Spleen (tissue), 11 donors: ENCODE measurements around the gene NXN. TPM values are rescaled to one million over a fixed set of nuclear protein-coding genes. Genes with fewer than 3 reads are reported as not detected.

ENCODE experiments used
- DNase-seq: peaks from one replicate; pipeline ENCODE4 v3.0.0-alpha.2; 2020
- H3K27ac ChIP-seq, 8 donors: fragments of 200-600 bp; sonication (generic) in 7 of 8; 1 replicate in 4 of 8; 2 replicates in 4 of 8; pipeline versions ENCODE4 v1.5.0 to v1.8.0; 2016 to 2021; ENCODE audit warnings: inconsistent platforms in 4 of 8, mild to moderate bottlenecking in 4 of 8, moderate library complexity in 1 of 8
- H3K27me3 ChIP-seq, 7 donors: fragments of 200-600 bp; sonication (generic) in 6 of 7; replicated peaks in 1 of 7; 1 replicate in 4 of 7; 2 replicates in 3 of 7; pipeline versions ENCODE4 v1.5.0 to v1.8.0; 2016 to 2021; ENCODE audit warnings: inconsistent platforms in 3 of 7, mild to moderate bottlenecking in 1 of 7
- H3K36me3 ChIP-seq, 6 donors: fragments of 200-600 bp; sonication (generic) in 5 of 6; 1 replicate in 4 of 6; 2 replicates in 2 of 6; pipeline versions ENCODE4 v1.5.0 to v1.8.0; 2016 to 2021; ENCODE audit warnings: inconsistent platforms in 2 of 6
- H3K4me1 ChIP-seq, 6 donors: fragments of 200-600 bp; sonication (generic) in 5 of 6; 1 replicate in 3 of 6; 2 replicates in 3 of 6; pipeline versions ENCODE4 v1.5.0 to v1.8.0; 2016 to 2021; ENCODE audit warnings: inconsistent platforms in 3 of 6
- H3K4me3 ChIP-seq, 8 donors: fragments of 200-600 bp; sonication (generic) in 7 of 8; 1 replicate in 4 of 8; 2 replicates in 4 of 8; pipeline versions ENCODE4 v1.5.0 to v1.8.0; 2016 to 2021; ENCODE audit warnings: inconsistent platforms in 4 of 8, mild to moderate bottlenecking in 4 of 8, moderate library complexity in 2 of 8
- H3K9me3 ChIP-seq, 8 donors: fragments of 200-600 bp; sonication (generic) in 7 of 8; 1 replicate in 4 of 8; 2 replicates in 4 of 8; pipeline versions ENCODE4 v1.5.0 to v1.8.0; 2016 to 2021; ENCODE audit warnings: inconsistent platforms in 4 of 8
- POLR2A ChIP-seq, 3 donors: fragments of 450-650 bp; IDR thresholded peaks; one replicate each; pipeline ENCODE4 v1.5.1; 2017; ENCODE audit warnings: antibody characterized with exemption in 3 of 3, mild to moderate bottlenecking in 1 of 3
- POLR2AphosphoS5 ChIP-seq, 3 donors: sonication (generic); formaldehyde crosslinking; IDR thresholded peaks; one replicate each; pipeline ENCODE4 v1.5.1; 2017; ENCODE audit warnings: antibody characterized with exemption in 3 of 3
- WGBS, 5 donors: extraction: QIAGEN DNeasy Blood & Tissue Kit in 3 of 5; methylation state at CpG; one replicate each; pipeline versions ENCODE4 v1.1.5 to v1.1.7; 2013 to 2018; 5-methylcytosine and 5-hydroxymethylcytosine counted together
- intact Hi-C: fragments of 100-400 bp; cut with DNase I; formaldehyde crosslinking; loops from one replicate; pipeline ENCODE4 v1.15.0; 2023; ENCODE audit warnings: low total_unique reads
- polyA plus RNA-seq, 3 donors: library from polyadenylated mRNA; stranded (reverse); fragments of 200-250 nt; gene quantifications; one replicate each; pipeline ENCODE4 v1.2.1, GENCODE V29; 2013
- total RNA-seq, 7 donors: library from RNA; depleted of rRNA in 3 of 7; stranded (reverse); fragments of >200 nt in 3 of 7; fragmentation: NEBNext Ultra II Directional in 4 of 7; extraction: Animal tissue kit (Norgen Biotek cat#: 25700) in 4 of 7; gene quantifications; one replicate each; pipeline versions ENCODE4 v1.1.0 to v1.2.1, GENCODE V29; 2016 to 2021
- TF ChIP-seq, protein P1 (sequence below), 11 experiments: fragments of 200-600 bp in 7 of 11; fragments of 450-650 bp in 4 of 11; sonication (generic) in 4 of 11; IDR thresholded peaks in 8 of 11; conservative IDR thresholded peaks in 3 of 11; 1 replicate in 7 of 11; 2 replicates in 4 of 11; pipeline versions ENCODE4 v1.4.0 to v1.8.0; 2016 to 2021; ENCODE audit warnings: antibody characterized with exemption in 11 of 11, inconsistent platforms in 4 of 11, mild to moderate bottlenecking in 1 of 11
- donor health status: healthy with polysubstance abuse.
- donor health status: DM: no; HTN: no; CAD: no; lungs with moderate emphysema.
- donor health status: DM: no; HTN: no; CAD: no.
- donor health status: Bipolar disorder and iron deficiency.
- donor health status: healthy.
- donor health status: DM: no; HTN: no; CAD: no.
- donor health status: DM: yes; HTN: yes; CAD: no.

The NXN gene
- total and polyA plus RNA-seq, 10 donors = 3.9 to 21.4 (median 10.3) TPM

DNA sequence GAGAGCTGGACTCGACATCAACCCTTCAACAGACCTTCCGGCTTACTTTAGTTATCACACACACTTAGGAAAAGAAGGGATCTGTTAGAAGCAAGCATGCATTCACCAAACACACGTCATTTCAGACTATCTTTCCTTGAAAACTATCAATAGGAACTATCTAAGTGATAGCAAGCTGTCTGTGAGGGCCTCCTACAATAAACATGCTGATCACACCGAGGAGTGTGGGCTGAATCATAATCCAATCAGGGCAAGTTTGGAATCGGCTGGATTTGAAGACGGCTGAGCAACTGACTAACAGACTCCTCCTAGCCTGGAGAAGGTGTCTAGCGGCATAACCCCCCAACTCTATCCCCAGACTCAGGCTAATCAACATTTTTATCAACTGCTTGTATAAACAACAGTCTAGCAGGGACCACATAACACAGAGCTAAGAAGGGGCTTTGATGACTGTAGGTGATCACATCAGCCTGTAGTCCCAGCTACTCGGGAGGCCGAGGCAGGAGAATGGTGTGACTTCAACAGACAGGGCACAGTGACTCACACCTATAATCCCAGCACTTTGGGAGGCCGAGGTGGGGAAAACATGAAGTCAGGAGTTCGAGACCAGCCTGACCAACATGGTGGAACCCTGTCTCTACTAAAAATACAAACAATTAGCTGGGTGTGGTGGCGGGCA, 14.1 kb downstream of the NXN start:
- TF ChIP-seq POLR2AphosphoS5 (IDR thresholded peaks at IDR 0.05) (no peak), POLR2A (IDR thresholded peaks at IDR 0.05) (no peak)
- TF ChIP-seq, protein P1, sequence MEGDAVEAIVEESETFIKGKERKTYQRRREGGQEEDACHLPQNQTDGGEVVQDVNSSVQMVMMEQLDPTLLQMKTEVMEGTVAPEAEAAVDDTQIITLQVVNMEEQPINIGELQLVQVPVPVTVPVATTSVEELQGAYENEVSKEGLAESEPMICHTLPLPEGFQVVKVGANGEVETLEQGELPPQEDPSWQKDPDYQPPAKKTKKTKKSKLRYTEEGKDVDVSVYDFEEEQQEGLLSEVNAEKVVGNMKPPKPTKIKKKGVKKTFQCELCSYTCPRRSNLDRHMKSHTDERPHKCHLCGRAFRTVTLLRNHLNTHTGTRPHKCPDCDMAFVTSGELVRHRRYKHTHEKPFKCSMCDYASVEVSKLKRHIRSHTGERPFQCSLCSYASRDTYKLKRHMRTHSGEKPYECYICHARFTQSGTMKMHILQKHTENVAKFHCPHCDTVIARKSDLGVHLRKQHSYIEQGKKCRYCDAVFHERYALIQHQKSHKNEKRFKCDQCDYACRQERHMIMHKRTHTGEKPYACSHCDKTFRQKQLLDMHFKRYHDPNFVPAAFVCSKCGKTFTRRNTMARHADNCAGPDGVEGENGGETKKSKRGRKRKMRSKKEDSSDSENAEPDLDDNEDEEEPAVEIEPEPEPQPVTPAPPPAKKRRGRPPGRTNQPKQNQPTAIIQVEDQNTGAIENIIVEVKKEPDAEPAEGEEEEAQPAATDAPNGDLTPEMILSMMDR (IDR thresholded peaks at IDR 0.05 in 8 of 11, conservative IDR thresholded peaks at IDR 0.05 in 3 of 11) = no peak
- H3K9me3 ChIP-seq = no peaks in the 10 kb centered on the region
- no peaks in the 10 kb centered on the region for H3K4me1 ChIP-seq
- intact Hi-C loops = no loop called here
- 72 to 85% (median 83%) methylated on average over 12 of the region's 12 CpGs for WGBS, 5 donors
- H3K27ac ChIP-seq = no peak overlapping the region
- H3K36me3 ChIP-seq = no peaks in the 10 kb centered on the region
- DNase-seq = no peak
- H3K4me3 ChIP-seq = no peak overlapping the region
- peaks cover 0 to 32% (median 0%) of the 10 kb centered on the region in 7 donors for H3K27me3 ChIP-seq

DNA sequence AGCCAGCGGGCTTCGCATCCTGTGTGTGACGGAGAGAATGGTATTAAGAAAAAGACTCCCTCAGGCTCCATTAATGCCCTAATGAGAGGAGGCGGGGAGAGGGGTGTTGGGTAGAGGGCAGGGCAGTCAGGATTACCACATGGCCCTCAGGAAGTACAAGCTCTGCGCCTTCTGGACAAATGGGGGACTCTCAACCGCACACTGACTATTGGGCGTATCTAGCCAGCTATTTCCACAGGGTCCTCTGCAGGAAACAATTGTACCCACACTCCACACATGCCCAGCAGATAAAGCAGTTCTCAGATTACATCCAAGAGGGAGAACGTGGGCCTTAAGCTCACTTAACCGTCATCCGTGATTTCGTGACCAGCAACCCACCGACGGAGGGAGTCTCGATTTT, 14.7 kb downstream of the NXN start:
- TF ChIP-seq POLR2AphosphoS5 (IDR thresholded peaks at IDR 0.05) = no peak
- TF ChIP-seq, protein P1 (IDR thresholded peaks at IDR 0.05 in 8 of 11, conservative IDR thresholded peaks at IDR 0.05 in 3 of 11) = no peak
- TF ChIP-seq POLR2A (IDR thresholded peaks at IDR 0.05) = no peak
- Histone ChIP-seq H3K4me3 (no peak overlapping the region), H3K9me3 (no peaks in the 10 kb centered on the region), H3K27me3 (peaks cover 0 to 29% (median 0%) of the 10 kb centered on the region in 7 donors), H3K4me1 (no peaks in the 10 kb centered on the region), H3K27ac (no peak overlapping the region), H3K36me3 (no peaks in the 10 kb centered on the region)
- intact Hi-C loops = no loop called here
- 68 to 80% (median 70%) methylated on average over 12 to 14 of the region's 14 CpGs for WGBS, 5 donors
- DNase-seq = no peak

GRCh38 chr17:962670-963069, 16.9 kb downstream of the NXN start:
- intact Hi-C loops = no loop called here
- H3K4me3 ChIP-seq = no peak overlapping the region
- no peaks in the 10 kb centered on the region for H3K9me3 ChIP-seq
- no peaks in the 10 kb centered on the region for H3K4me1 ChIP-seq
- 71 to 85% (median 79%) methylated on average over 11 of the region's 11 CpGs for WGBS, 5 donors
- peaks cover 0 to 11% (median 0%) of the 10 kb centered on the region in 7 donors for H3K27me3 ChIP-seq
- no peak for TF ChIP-seq POLR2A (IDR thresholded peaks at IDR 0.05)
- TF ChIP-seq, protein P1 (IDR thresholded peaks at IDR 0.05 in 8 of 11, conservative IDR thresholded peaks at IDR 0.05 in 3 of 11) = no peak
- no peak for TF ChIP-seq POLR2AphosphoS5 (IDR thresholded peaks at IDR 0.05)
- DNase-seq = no peak
- no peaks in the 10 kb centered on the region for H3K36me3 ChIP-seq
- H3K27ac ChIP-seq = no peak overlapping the region

DNA sequence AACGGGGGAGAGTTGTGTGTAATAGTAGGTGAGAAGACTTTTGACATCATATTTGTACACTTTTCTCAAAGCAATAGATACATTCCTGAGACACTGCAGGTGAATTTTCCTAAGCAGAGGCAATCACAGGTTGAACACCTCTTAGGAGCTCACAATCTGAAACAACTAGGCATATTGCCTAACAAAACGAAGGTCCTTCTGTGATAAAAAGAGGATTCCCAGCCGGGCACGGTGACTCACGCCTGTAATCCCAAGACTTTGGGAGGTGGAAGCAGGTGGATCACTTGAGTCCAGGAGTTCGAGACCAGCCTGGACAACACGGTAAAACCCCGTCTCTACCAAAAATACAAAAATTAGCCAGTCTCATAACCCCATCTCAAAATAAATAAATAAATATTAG, 17.4 kb downstream of the NXN start:
- intact Hi-C loops = no loop called here
- no peak overlapping the region for H3K27ac ChIP-seq
- no peak for DNase-seq
- H3K27me3 ChIP-seq = peaks cover 0 to 6% (median 0%) of the 10 kb centered on the region in 7 donors
- WGBS, 5 donors = 88 to 94% (median 90%) methylated on average over 8 of the region's 8 CpGs
- no peaks in the 10 kb centered on the region for H3K4me1 ChIP-seq
- H3K4me3 ChIP-seq = no peak overlapping the region
- no peaks in the 10 kb centered on the region for H3K36me3 ChIP-seq
- TF ChIP-seq POLR2AphosphoS5 (IDR thresholded peaks at IDR 0.05) (no peak), POLR2A (IDR thresholded peaks at IDR 0.05) (no peak)
- TF ChIP-seq, protein P1 (IDR thresholded peaks at IDR 0.05 in 8 of 11, conservative IDR thresholded peaks at IDR 0.05 in 3 of 11) = no peak
- H3K9me3 ChIP-seq = no peaks in the 10 kb centered on the region
